B cell (primary cell): ENCODE results near the gene ISOC2. TPM values are rescaled to one million over a fixed set of nuclear protein-coding genes. Genes with fewer than 3 reads are reported as not detected.

Experiments
- ATAC-seq: fragments of 200-7000 bp; cut with Tn5 transposase; one replicate; pipeline ENCODE4 v1.10.0; 2021; ENCODE audit warnings: low read depth, mild to moderate bottlenecking, moderate number of reproducible peaks, moderate library complexity
- CTCF ChIA-PET: fragments of 350-600 bp; sonication (Branson Sonifier 250); formaldehyde crosslinking; loops from one replicate; lab custom pipeline; 2021; ENCODE audit warnings: antibody characterized with exemption, inconsistent platforms; lab: Charles Lee
- POLR2A ChIA-PET: fragments of 350-600 bp; sonication (Branson Sonifier 250); formaldehyde crosslinking; loops from one replicate; lab custom pipeline; 2021; ENCODE audit warnings: antibody characterized with exemption; lab: Charles Lee
- DNase-seq: peaks from one replicate; pipeline ENCODE4 v3.0.0; 2013
- H2AFZ ChIP-seq: 2 replicates; pipeline ENCODE4 v1.6.1; 2012; ENCODE audit warnings: mild to moderate bottlenecking, low read depth, low read length; ENCODE audit not compliant: insufficient read depth, poor library complexity, severe bottlenecking
- H3K27ac ChIP-seq, 2 donors: 1 replicate in 1 of 2; 2 replicates in 1 of 2; pipeline ENCODE4 v1.5.1; 2012 to 2013; ENCODE audit warnings: low read length in 2 of 2, mild to moderate bottlenecking in 2 of 2, moderate library complexity in 1 of 2
- H3K27me3 ChIP-seq, 4 experiments: fragments of 200-600 bp in 1 of 4; sonication (generic) in 1 of 4; replicated peaks in 1 of 4; 1 replicate in 2 of 4; 2 replicates in 2 of 4; pipeline versions ENCODE4 v1.6.1 to v1.7.0; 2013 to 2016; ENCODE audit warnings: low read length in 3 of 4, mild to moderate bottlenecking in 2 of 4, mixed read lengths in 1 of 4, moderate library complexity in 1 of 4; ENCODE audit not compliant: insufficient read depth in 4 of 4, control insufficient read depth in 3 of 4; ENCODE audit errors: control extremely low read depth in 1 of 4
- H3K36me3 ChIP-seq, 2 experiments: replicated peaks in 1 of 2; 1 replicate in 1 of 2; 2 replicates in 1 of 2; pipeline versions ENCODE4 v1.6.1 to v1.7.1; 2013; ENCODE audit warnings: low read length in 1 of 2; ENCODE audit not compliant: insufficient read depth in 2 of 2, control insufficient read depth in 1 of 2; ENCODE audit errors: control extremely low read depth in 1 of 2, extremely low read depth in 1 of 2
- H3K4me1 ChIP-seq, 2 donors: fragments of 200-600 bp in 1 of 2; sonication (generic) in 1 of 2; 1 replicate in 1 of 2; 2 replicates in 1 of 2; pipeline versions ENCODE4 v1.5.1 to v1.6.1; 2013 to 2017; ENCODE audit warnings: low read length in 2 of 2; ENCODE audit not compliant: control insufficient read depth in 2 of 2, insufficient read depth in 2 of 2
- H3K4me2 ChIP-seq: replicated peaks from 2 replicates; pipeline ENCODE3; 2012; ENCODE audit warnings: mild to moderate bottlenecking, low read depth, low read length; ENCODE audit not compliant: poor library complexity, severe bottlenecking
- H3K4me3 ChIP-seq, 5 experiments: fragments of 200-600 bp in 1 of 5; sonication (generic) in 1 of 5; 1 replicate in 3 of 5; 2 replicates in 2 of 5; pipeline versions ENCODE4 v1.5.1 to v1.7.0; 2011 to 2016; ENCODE audit warnings: low read length in 4 of 5, mild to moderate bottlenecking in 4 of 5, low read depth in 2 of 5, control low read depth in 1 of 5, moderate library complexity in 1 of 5; ENCODE audit not compliant: insufficient read depth in 1 of 5; ENCODE audit errors: control extremely low read depth in 1 of 5, extremely low read depth in 1 of 5
- H3K79me2 ChIP-seq: fragments of 200-600 bp; sonication (generic); one replicate; pipeline ENCODE4 v1.6.0; 2016; ENCODE audit warnings: low read length; ENCODE audit not compliant: control insufficient read depth, insufficient read depth
- H3K9ac ChIP-seq: fragments of 200-600 bp; sonication (generic); 2 replicates; pipeline ENCODE4 v1.6.1; 2017; ENCODE audit warnings: mild to moderate bottlenecking, low read length, moderate library complexity
- H3K9me3 ChIP-seq, 3 donors: one replicate each; pipeline versions ENCODE4 v1.6.1 to v1.7.1; 2013; ENCODE audit warnings: low read length in 2 of 3; ENCODE audit not compliant: control insufficient read depth in 2 of 3, insufficient read depth in 1 of 3; ENCODE audit errors: control extremely low read depth in 1 of 3
- H4K20me1 ChIP-seq: 2 replicates; pipeline ENCODE4 v1.6.0; 2012; ENCODE audit warnings: mild to moderate bottlenecking, low read length; ENCODE audit not compliant: insufficient read depth, control insufficient read depth, poor library complexity, severe bottlenecking
- H3K27ac Mint-ChIP-seq: one replicate; pipeline ENCODE4 v1.8.0; 2021; ENCODE audit warnings: mixed read lengths
- H3K27me3 Mint-ChIP-seq: one replicate; pipeline ENCODE4 v1.8.0; 2021; ENCODE audit warnings: mixed read lengths
- H3K4me1 Mint-ChIP-seq: one replicate; pipeline ENCODE4 v1.8.0; 2021; ENCODE audit warnings: mixed read lengths
- H3K4me3 Mint-ChIP-seq: one replicate; pipeline ENCODE4 v1.8.0; 2021; ENCODE audit warnings: mixed read lengths
- H3K9me3 Mint-ChIP-seq: one replicate; pipeline ENCODE4 v1.8.0; 2022; ENCODE audit warnings: mixed read lengths; ENCODE audit not compliant: insufficient read depth
- EZH2 ChIP-seq: IDR thresholded peaks from 2 replicates; pipeline ENCODE4 v1.6.1; 2012; ENCODE audit warnings: borderline replicate concordance, low read depth, mild to moderate bottlenecking, moderate library complexity, low read length; ENCODE audit not compliant: insufficient read depth, poor library complexity, severe bottlenecking
- WGBS: methylation state at CpG from one replicate; pipeline ENCODE4 v1.1.5; 2013; ENCODE audit warnings: missing lambda C conversion rate; ENCODE audit not compliant: insufficient coverage; 5-methylcytosine and 5-hydroxymethylcytosine counted together
- intact Hi-C: fragments of 100-400 bp; cut with micrococcal nuclease; formaldehyde crosslinking; loops from one replicate; pipeline ENCODE4 v1.10.0; 2022
- polyA minus RNA-seq: library from RNA; depleted of rRNA, polyadenylated mRNA; stranded (reverse); fragments of >200 nt; gene quantifications from 2 replicates; pipeline ENCODE4 v1.2.3, GENCODE V29; 2012
- polyA plus RNA-seq: library from polyadenylated mRNA; depleted of rRNA; stranded (reverse); fragments of >200 nt; gene quantifications from 2 replicates; pipeline ENCODE4 v1.2.3, GENCODE V29; 2012
- total RNA-seq, 2 donors: library from RNA; stranded (reverse); fragments of 120-200 nt in 1 of 2; gene quantifications; 1 replicate in 1 of 2; 2 replicates in 1 of 2; pipeline versions ENCODE4 v1.2.3 to v1.2.4, GENCODE V29; 2013 to 2022
- TF ChIP-seq, protein P1 (sequence below): fragments of 200-600 bp; IDR thresholded peaks from one replicate; pipeline ENCODE4 v1.8.0; 2022; ENCODE audit warnings: antibody characterized with exemption, mild to moderate bottlenecking

ISOC2 gene
- total RNA-seq (10.0 and 11.1 TPM in 2 replicates), polyA plus RNA-seq (13.5 and 27.6 TPM in 2 replicates), polyA minus RNA-seq (46.6 and 63.9 TPM in 2 replicates)
- total RNA-seq (2013): 15.9 TPM

GRCh38 chr19:55461259-55461973, at the start of gene ISOC2:
TSS of gene ISOC2 (minus strand) at chr19:55461642. CDS start at chr19:55456486, 5,156 bp downstream.
- Mint-ChIP-seq H3K27me3 (no peaks in the 10 kb centered on the region), H3K4me3 (peak within 1 kb of the TSS; percentile 87), H3K27ac (peak within 1 kb of the TSS; percentile 81), H3K4me1 (peaks cover 20% of the 10 kb centered on the region), H3K9me3 (no peaks in the 10 kb centered on the region)
- ATAC-seq (peak; percentile 97), DNase-seq (peak; percentile 100)
- Histone ChIP-seq H3K9ac (peak within 1 kb of the TSS; percentile 80), H2AFZ (peak within 1 kb of the TSS; percentile 77), H3K9me3 (peaks cover 0 to 3% (median 0%) of the 10 kb centered on the region in 3 donors), H3K4me2 (peak within 1 kb of the TSS; percentile 89), H3K36me3 (no peaks in the 10 kb centered on the region), H3K27me3 (no peaks in the 10 kb centered on the region), H3K4me3 (peak within 1 kb of the TSS; percentile 56 to 98 (median 90)), H3K4me1 (peaks cover 10 to 14% of the 10 kb centered on the region in 2 donors), H3K79me2 (no peaks in the 10 kb centered on the region), H4K20me1 (no peaks in the 10 kb centered on the region), H3K27ac (peak within 1 kb of the TSS; percentile 73 to 78)
- ChIA-PET CTCF (interaction anchor here (0.6 to 2.3 kb wide), 7 partner anchors 8 to 320 kb away, joined by 3 to 18 read pairs (median 3); partner anchors contain the start of genes PPP6R1 and ZNF628), POLR2A (interaction anchor here (0.6 to 1.1 kb wide), 8 partner anchors 15 to 924 kb away, joined by 3 to 14 read pairs (median 4); partner anchors contain the start of genes FIZ1, TMEM238, ZNF524 and ZNF628)
- no peak for TF ChIP-seq EZH2
- TF ChIP-seq, protein P1, sequence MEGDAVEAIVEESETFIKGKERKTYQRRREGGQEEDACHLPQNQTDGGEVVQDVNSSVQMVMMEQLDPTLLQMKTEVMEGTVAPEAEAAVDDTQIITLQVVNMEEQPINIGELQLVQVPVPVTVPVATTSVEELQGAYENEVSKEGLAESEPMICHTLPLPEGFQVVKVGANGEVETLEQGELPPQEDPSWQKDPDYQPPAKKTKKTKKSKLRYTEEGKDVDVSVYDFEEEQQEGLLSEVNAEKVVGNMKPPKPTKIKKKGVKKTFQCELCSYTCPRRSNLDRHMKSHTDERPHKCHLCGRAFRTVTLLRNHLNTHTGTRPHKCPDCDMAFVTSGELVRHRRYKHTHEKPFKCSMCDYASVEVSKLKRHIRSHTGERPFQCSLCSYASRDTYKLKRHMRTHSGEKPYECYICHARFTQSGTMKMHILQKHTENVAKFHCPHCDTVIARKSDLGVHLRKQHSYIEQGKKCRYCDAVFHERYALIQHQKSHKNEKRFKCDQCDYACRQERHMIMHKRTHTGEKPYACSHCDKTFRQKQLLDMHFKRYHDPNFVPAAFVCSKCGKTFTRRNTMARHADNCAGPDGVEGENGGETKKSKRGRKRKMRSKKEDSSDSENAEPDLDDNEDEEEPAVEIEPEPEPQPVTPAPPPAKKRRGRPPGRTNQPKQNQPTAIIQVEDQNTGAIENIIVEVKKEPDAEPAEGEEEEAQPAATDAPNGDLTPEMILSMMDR: no peak
- intact Hi-C loops: loop anchor here (1.0 to 5.0 kb wide), 7 partner anchors 15 to 202 kb away; partner anchors contain the start of genes HSPBP1, KMT5C, PPP6R1 and UBE2S
- under 1% methylated on average over 54 of the region's 54 CpGs for WGBS

DNA sequence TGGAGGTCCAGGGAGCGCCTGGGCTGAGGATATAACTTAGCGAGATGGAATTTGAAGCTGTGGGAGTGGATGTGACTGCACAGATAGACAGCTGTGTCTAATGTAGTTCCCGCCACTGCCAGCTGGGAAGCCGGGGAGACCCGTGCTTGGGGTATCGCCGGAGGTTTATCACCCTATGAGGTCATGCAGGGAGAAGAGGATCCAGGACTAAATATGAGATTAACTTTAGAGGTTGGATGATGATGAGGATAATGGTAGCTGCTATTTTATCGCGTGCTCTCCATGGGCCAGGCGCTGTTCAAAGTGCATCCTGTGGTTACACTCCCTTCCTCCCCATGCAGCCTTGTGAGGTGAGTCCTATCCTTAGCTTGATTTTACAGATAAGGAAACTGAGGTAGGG, 46.7 kb upstream of the ISOC2 start:
- TF ChIP-seq, protein P1: no peak
- TF ChIP-seq EZH2: no peak
- Histone ChIP-seq H2AFZ (no peak overlapping the region), H3K27me3 (peaks cover 0 to 5% (median 0%) of the 10 kb centered on the region in 4 experiments), H4K20me1 (no peaks in the 10 kb centered on the region), H3K9me3 (no peaks in the 10 kb centered on the region), H3K27ac (no peak overlapping the region), H3K36me3 (no peaks in the 10 kb centered on the region), H3K9ac (no peak overlapping the region), H3K4me3 (no peak overlapping the region), H3K4me1 (peaks cover 4 to 14% of the 10 kb centered on the region in 2 donors), H3K79me2 (peaks cover 5% of the 10 kb centered on the region), H3K4me2 (no peak overlapping the region)
- 81% methylated on average over 7 of the region's 10 CpGs for WGBS
- peaks cover 10% of the 10 kb centered on the region for H3K27me3 Mint-ChIP-seq
- H3K27ac Mint-ChIP-seq: no peak overlapping the region
- H3K4me1 Mint-ChIP-seq: peaks cover 11% of the 10 kb centered on the region
- intact Hi-C loops: no loop called here
- CTCF ChIA-PET: interaction anchor here (0.8 to 1.8 kb wide), 4 partner anchors 9 to 367 kb away, joined by 3 to 9 read pairs (median 4); no protein-coding TSS in a partner anchor
- H3K4me3 Mint-ChIP-seq: no peak overlapping the region
- no peak for DNase-seq
- no peak for ATAC-seq
- POLR2A ChIA-PET: no interaction called here
- H3K9me3 Mint-ChIP-seq: no peaks in the 10 kb centered on the region
